GM12873 (cell line): Measurements from ENCODE around the gene AOX1.

ENCODE experiments used
- CTCF ChIP-seq: IDR thresholded peaks from 2 replicates; pipeline ENCODE4 v1.5.1; 2012; ENCODE audit warnings: low read depth, mild to moderate bottlenecking, moderate library complexity, low read length, control low read depth; ENCODE audit not compliant: insufficient read depth; ENCODE audit errors: missing control alignments

AOX1 gene

GRCh38 chr2:200592406-200593075, 6.7 kb downstream of the AOX1 start:
- TF ChIP-seq CTCF: no peak

- TF ChIP-seq CTCF: no peak
Measured at GRCh38 chr2:200593905-200594304, 8.1 kb downstream of the AOX1 start.

- TF ChIP-seq CTCF: no peak
Measured at GRCh38 chr2:200595913-200596312, 10.1 kb downstream of the AOX1 start.

- no peak for TF ChIP-seq CTCF
Measured at GRCh38 chr2:200596774-200597570, 11.2 kb downstream of the AOX1 start.

- TF ChIP-seq CTCF: no peak
Measured at GRCh38 chr2:200599206-200599605, 13.4 kb downstream of the AOX1 start.

GRCh38 chr2:200600549-200601225, 14.9 kb downstream of the AOX1 start:
- TF ChIP-seq CTCF: no peak

GRCh38 chr2:200602584-200602983, 16.8 kb downstream of the AOX1 start:
- no peak for TF ChIP-seq CTCF
